Stimulated activated naive CD8-positive, alpha-beta T cell treated with anti-CD3 and anti-CD28 coated beads, Interleukin-15, amount 100 ng/mL, for 72 hours (primary cell): ENCODE measurements around the gene CLHC1.
"Not testable (repeated sequence)": the region's sequence is repeated elsewhere in the genome, so short reads cannot be mapped to it uniquely, and the experiment has no call there.

Experiments
- ATAC-seq: fragments of 150-1000 bp; cut with Tn5 transposase; 2 replicates; pipeline ENCODE4 v1.10.0; 2021; ENCODE audit warnings: mild to moderate bottlenecking, moderate library complexity
- DNase-seq, 2 donors: peaks; one replicate each; pipeline ENCODE4 v3.0.0; 2021 to 2022
- H3K27ac Mint-ChIP-seq, 2 donors: one replicate each; pipeline ENCODE4 v1.8.0; 2022; ENCODE audit warnings: mild to moderate bottlenecking in 2 of 2, mixed read lengths in 2 of 2, moderate library complexity in 2 of 2
- H3K27me3 Mint-ChIP-seq: one replicate; pipeline ENCODE4 v1.8.0; 2022; ENCODE audit warnings: mixed read lengths
- H3K4me1 Mint-ChIP-seq: one replicate; pipeline ENCODE4 v1.8.0; 2022; ENCODE audit warnings: mild to moderate bottlenecking, mixed read lengths
- H3K4me3 Mint-ChIP-seq, 2 donors: one replicate each; pipeline ENCODE4 v1.8.0; 2022; ENCODE audit warnings: mild to moderate bottlenecking in 2 of 2, mixed read lengths in 2 of 2, moderate library complexity in 1 of 2
- H3K9me3 Mint-ChIP-seq, 2 donors: one replicate each; pipeline ENCODE4 v1.8.0; 2022; ENCODE audit warnings: mixed read lengths in 2 of 2

Gene CLHC1

DNA sequence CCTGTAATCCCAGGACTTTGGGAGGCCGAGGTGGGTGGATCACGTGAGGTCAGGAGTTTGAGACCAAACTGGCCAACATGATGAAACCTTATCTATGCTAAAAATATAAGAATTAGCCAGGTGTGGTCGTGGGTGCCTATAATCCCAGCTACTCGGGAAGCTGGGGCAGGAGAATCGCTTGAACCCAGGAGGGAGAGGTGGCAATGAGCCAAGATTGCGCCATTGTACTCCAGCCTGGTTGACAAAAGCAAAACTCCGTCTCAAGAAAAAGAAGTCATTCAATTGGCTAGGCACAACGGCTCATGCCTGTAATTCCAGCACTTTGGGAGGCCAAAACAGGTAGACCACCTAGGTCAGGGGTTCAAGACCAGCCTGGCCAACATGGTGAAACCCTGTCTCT lies 9.5 kb upstream of the CLHC1 start:
- H3K27me3 Mint-ChIP-seq, DNase-seq, ATAC-seq, H3K4me3 Mint-ChIP-seq, H3K9me3 Mint-ChIP-seq, H3K4me1 Mint-ChIP-seq: not testable (repeated sequence)
- H3K27ac Mint-ChIP-seq, result peak overlapping the region in 1 of 2 donors; percentile 34

DNA sequence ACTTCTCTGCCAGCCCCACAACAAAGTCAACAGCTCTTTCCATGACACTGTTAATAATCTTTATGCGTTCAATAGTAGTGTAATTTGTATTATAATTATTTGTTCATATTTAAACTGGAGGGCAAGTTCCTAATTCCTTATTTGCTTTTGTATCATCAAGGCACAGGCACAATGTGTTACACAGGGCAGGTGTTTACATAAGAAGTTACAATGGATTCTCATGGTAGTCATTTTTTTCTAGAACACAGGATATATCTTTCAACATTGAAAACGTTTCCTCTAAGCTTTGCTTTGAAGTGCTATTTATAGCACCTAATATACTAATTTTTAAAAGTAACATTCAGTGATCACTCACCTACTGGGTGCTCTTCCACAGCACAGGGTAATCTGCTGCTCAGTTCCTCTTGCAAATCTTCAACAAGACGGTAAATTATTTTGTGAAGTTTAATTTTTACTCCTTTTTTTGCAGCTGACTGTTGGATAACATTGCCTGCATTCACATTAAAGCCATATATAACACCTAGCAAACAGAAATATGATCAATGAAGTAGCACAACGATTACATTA lies 7.6 kb upstream of the CLHC1 start:
- no peaks in the 10 kb centered on the region for H3K27me3 Mint-ChIP-seq
- no peak overlapping the region for H3K27ac Mint-ChIP-seq
- ATAC-seq (no peak), DNase-seq (no peak)
- H3K4me1 Mint-ChIP-seq, result peaks cover 8% of the 10 kb centered on the region
- H3K4me3 Mint-ChIP-seq, result no peak overlapping the region
- no peaks in the 10 kb centered on the region for H3K9me3 Mint-ChIP-seq

DNA sequence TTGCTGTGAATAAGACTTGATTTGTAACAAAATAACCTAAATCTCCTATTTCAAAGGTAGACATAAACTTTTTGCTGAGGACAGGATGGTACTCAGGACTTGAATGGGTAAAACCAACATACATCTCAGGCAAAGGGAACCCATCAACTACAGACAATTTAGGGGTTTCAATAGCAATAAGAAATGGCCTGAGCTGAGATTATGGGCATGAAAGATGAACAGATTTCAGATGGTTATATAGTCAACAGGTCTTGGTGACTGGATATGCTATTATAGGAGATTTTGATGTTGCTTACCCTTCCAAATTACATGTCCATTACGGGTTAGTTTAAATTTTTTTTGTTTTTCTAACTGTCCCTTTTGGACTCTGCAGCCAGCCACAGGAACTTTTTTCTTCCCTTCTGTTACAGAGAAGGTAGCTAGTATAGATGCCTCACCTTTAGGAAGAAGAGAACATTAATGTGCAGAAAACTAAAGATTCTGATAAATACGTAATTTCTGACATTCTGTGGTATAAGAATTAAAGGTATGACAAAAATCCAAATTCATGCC lies 5.0 kb upstream of the CLHC1 start:
- DNase-seq (no peak), ATAC-seq (no peak)
- H3K27me3 Mint-ChIP-seq, result no peaks in the 10 kb centered on the region
- H3K4me3 Mint-ChIP-seq, result no peak overlapping the region
- no peaks in the 10 kb centered on the region for H3K9me3 Mint-ChIP-seq
- no peak overlapping the region for H3K27ac Mint-ChIP-seq
- H3K4me1 Mint-ChIP-seq, result peaks cover 25% of the 10 kb centered on the region

DNA sequence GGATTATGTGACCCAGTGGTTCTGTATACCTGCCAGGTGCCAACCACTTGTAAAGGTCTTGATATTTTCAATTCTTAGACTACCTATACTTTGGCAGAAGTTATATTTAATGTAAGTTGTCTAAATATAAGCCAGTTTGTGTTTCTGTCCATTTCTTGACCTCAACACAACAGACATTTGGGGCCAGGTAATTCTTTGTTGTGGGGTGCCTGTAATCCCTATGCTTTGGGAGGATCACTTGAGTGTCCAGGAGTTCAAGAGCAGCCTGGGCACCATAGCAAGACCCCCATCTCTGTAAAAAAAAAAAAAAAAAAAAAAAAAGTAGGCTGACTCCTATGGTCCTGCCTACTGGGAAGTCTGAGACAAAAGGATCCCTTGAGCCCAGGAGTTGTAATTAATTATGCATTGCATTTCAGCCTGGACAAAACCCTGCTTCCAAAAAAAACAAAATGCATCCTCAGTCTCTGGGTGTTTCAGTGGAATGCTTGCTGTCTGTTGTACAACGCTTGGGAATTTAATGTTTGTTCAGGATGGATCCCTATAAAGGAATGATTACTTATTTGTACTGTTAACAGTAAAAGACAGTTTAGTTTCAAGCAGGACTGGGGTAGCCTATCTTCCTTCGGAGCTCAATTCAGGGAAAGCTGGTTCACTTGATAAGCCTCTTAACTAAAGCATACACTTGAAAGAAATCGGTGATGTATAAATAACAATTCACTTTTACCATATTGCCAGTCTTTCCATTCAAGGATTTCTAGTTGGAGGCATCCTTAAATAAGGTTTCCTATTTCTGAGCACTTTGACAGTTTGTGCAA lies 3.8 kb upstream of the CLHC1 start:
- Mint-ChIP-seq H3K27ac (peak overlapping the region in 1 of 2 donors; percentile 27), H3K4me1 (peaks cover 31% of the 10 kb centered on the region), H3K9me3 (no peaks in the 10 kb centered on the region), H3K27me3 (no peaks in the 10 kb centered on the region), H3K4me3 (peak overlapping the region in 1 of 2 donors; percentile 35)
- DNase-seq, result no peak
- ATAC-seq, result no peak

GRCh38 chr2:55233658-55233940 lies 1.5 kb upstream of the CLHC1 start:
- H3K9me3 Mint-ChIP-seq, result peaks cover 0 to 8% of the 10 kb centered on the region in 2 donors
- H3K4me3 Mint-ChIP-seq, result peak overlapping the region; percentile 96 to 98
- peaks cover 51% of the 10 kb centered on the region for H3K4me1 Mint-ChIP-seq
- H3K27me3 Mint-ChIP-seq, result no peaks in the 10 kb centered on the region
- DNase-seq, result no peak
- peak overlapping the region; percentile 99 for H3K27ac Mint-ChIP-seq
- no peak for ATAC-seq

GRCh38 chr2:55232863-55233657 lies 967 bp upstream of the CLHC1 start:
- H3K4me1 Mint-ChIP-seq, result peaks cover 57% of the 10 kb centered on the region
- H3K9me3 Mint-ChIP-seq, result peaks cover 0 to 8% of the 10 kb centered on the region in 2 donors
- peak overlapping the region; percentile 99 for H3K27ac Mint-ChIP-seq
- no peaks in the 10 kb centered on the region for H3K27me3 Mint-ChIP-seq
- DNase-seq, result peak; percentile 45 to 68
- ATAC-seq, result peak; percentile 73
- H3K4me3 Mint-ChIP-seq, result peak overlapping the region; percentile 96 to 98

GRCh38 chr2:55231546-55232083 lies 478 bp downstream of the CLHC1 start:
- no peaks in the 10 kb centered on the region for H3K27me3 Mint-ChIP-seq
- ATAC-seq (no peak), DNase-seq (no peak)
- H3K4me3 Mint-ChIP-seq, result peak overlapping the region; percentile 96 to 98
- peaks cover 0 to 8% of the 10 kb centered on the region in 2 donors for H3K9me3 Mint-ChIP-seq
- peak overlapping the region; percentile 99 for H3K27ac Mint-ChIP-seq
- H3K4me1 Mint-ChIP-seq, result peaks cover 64% of the 10 kb centered on the region

GRCh38 chr2:55230551-55230950 lies 1.5 kb downstream of the CLHC1 start:
- Mint-ChIP-seq H3K9me3 (peaks cover 0 to 8% of the 10 kb centered on the region in 2 donors), H3K4me3 (peak overlapping the region; percentile 96 to 98), H3K4me1 (peaks cover 66% of the 10 kb centered on the region), H3K27ac (peak overlapping the region in 1 of 2 donors; percentile 15), H3K27me3 (no peaks in the 10 kb centered on the region)
- ATAC-seq (no peak), DNase-seq (no peak)

GRCh38 chr2:55229221-55229620 lies 2.9 kb downstream of the CLHC1 start:
- Mint-ChIP-seq H3K27ac (no peak overlapping the region), H3K4me1 (peaks cover 55% of the 10 kb centered on the region), H3K9me3 (peaks cover 0 to 8% of the 10 kb centered on the region in 2 donors), H3K27me3 (no peaks in the 10 kb centered on the region), H3K4me3 (no peak overlapping the region)
- DNase-seq (no peak), ATAC-seq (no peak)

DNA sequence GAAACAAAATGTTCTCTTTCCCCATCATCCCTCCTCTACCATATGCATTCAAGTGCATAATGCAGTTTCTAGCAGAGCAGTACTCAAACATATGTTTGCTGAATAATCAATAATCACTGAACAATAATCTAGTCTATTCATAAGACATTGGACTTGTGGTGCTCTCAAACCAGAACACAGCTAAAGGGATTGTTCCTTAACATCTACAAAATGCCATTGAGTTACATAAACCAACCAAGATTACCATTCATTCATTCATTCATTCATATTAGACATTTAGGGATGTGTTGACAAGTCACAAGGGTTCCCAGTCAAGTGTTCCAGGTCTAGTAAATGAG lies 3.9 kb downstream of the CLHC1 start:
- H3K4me3 Mint-ChIP-seq, result peak overlapping the region; percentile 32 to 39
- no peak for DNase-seq
- peak overlapping the region in 1 of 2 donors; percentile 26 for H3K27ac Mint-ChIP-seq
- ATAC-seq, result no peak
- H3K4me1 Mint-ChIP-seq, result peaks cover 45% of the 10 kb centered on the region
- peaks cover 0 to 8% of the 10 kb centered on the region in 2 donors for H3K9me3 Mint-ChIP-seq
- no peaks in the 10 kb centered on the region for H3K27me3 Mint-ChIP-seq

DNA sequence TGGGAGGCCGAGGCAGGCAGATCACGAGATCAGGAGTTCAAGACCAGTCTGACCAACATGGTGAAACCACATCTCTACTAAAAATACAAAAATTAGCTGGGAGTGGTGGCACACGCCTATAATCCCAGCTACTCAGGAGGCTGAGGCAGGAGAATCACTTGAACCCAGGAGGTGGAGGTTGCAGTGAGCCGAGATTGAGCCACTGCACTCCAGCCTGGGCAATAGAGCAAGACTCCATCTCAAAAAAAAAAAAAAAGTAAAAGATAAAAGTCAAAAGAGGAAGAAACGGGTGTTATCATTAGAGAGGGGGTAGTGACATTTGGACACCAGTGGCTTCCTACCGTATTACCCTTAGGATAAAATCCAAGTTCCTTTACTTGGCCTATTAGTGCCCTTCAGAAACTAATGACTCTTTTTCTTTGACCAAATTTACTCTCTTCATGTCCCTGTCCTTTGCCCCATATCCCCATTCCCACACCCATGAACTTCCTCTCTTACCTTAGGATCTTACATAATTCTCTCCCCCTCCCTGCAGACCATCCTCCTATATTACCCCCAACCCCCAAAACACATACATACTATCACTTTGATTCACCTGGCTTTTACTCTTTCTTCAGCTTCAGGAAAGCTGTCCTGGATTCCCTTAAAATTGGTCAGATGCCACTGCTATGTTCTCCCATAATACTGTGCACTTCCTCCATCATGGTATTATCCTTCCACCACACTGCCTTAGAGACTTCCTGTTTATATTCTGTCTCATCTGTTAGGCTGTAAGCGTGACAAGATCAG lies 4.5 kb downstream of the CLHC1 start:
- ATAC-seq, H3K27me3 Mint-ChIP-seq, DNase-seq, H3K9me3 Mint-ChIP-seq: not testable (repeated sequence)
- peak overlapping the region; percentile 32 to 39 for H3K4me3 Mint-ChIP-seq
- peak overlapping the region; percentile 16 to 57 for H3K27ac Mint-ChIP-seq
- H3K4me1 Mint-ChIP-seq, result peaks cover 48% of the 10 kb centered on the region

DNA sequence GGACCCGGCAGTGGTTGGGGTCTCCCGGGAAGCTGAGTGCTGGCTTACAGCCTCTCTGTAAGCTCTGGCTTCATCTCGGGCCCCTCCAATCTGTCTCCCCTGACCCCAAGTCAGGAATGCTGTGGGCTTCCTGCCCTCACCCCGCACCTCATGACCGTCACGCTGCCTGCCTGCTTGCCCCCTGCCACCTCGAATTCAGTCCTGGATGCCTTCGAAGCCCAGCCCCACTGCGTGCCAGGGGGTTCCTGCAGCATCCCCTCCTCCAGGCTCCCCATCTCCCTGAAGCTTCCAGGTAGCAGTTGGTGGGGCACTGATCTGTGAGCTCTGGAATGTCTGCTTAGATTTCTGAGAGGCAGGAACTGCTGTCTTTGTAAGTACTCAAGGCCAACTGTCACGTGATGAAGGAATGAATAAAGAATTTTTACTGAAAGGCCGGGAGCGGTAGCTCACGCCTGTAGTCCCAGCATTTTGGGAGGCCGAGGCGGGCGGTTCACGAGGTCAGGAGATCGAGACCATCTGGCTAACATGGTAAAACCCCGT lies 6.5 kb downstream of the CLHC1 start:
- Mint-ChIP-seq H3K4me3 (peak overlapping the region in 1 of 2 donors; percentile 4), H3K9me3 (peaks cover 0 to 5% of the 10 kb centered on the region in 2 donors), H3K4me1 (peaks cover 56% of the 10 kb centered on the region), H3K27ac (no peak overlapping the region), H3K27me3 (no peaks in the 10 kb centered on the region)
- DNase-seq (no peak), ATAC-seq (no peak)

DNA sequence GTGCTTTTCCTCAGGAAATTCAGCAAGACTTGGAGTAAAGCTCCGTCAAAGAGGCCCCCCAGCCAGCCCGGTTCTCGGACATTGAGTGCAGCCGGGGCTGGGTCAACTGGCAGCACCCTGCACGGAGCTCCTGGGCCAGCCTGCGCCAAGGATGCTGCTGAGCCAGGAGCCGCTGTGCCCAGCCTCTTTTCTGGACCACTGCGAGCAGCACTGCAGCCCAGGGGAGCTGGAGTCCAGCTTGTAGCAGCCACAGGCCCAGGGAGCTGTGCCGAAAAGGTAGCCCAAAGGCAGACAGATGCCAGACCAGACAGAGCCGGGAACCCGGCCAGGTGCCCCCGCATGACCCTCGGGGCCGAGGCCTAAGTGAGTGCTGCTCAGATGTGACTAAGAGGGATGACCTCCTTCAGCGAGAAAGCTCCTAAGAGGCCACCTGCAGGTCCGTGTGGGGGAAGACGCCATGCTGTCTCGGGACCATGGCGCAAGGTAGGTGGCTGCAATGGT lies 7.3 kb downstream of the CLHC1 start:
- Mint-ChIP-seq H3K9me3 (no peaks in the 10 kb centered on the region), H3K27ac (no peak overlapping the region), H3K27me3 (no peaks in the 10 kb centered on the region)

DNA sequence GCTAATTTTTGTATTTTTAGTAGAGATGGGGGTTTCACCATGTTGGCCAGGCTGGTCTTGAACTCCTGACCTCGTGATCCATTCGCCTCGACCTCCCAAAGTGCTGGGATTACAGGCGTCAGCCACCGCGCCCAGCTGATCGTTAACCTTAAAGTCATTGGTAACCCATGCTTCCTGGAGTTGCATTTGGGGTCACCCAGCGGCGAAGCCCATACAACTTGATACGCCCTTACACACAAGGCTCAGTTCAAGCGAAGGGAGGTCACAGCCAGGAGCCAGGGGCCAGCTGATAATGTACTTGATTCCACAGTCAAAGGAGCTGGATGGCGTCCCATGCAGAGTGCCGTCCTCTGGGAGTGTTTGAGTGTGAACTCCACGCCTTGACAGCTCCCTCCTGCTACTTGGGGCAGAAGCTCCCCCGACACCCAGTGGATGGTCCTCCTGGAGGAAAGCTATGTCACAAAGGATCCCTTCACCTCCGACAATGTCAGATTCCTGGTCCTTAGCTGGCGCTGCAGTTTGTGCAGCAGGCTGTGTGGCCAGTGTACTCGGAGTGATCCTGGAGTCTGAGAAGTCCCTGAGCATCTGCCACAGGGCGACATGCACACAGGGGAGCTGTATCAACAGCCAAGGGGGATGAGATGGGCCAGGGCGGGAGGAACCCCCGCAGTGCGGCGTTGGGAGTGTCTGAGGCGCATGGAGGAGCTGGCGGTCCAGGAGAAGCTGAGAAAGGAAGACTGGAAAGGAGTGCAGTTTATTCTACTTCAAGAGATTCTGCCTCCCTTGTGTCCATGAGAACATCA lies 7.9 kb downstream of the CLHC1 start:
- H3K27me3 Mint-ChIP-seq, result no peaks in the 10 kb centered on the region
- peak overlapping the region; percentile 80 to 84 for H3K27ac Mint-ChIP-seq
- H3K9me3 Mint-ChIP-seq, result no peaks in the 10 kb centered on the region
- no peak for DNase-seq
- H3K4me1 Mint-ChIP-seq, result peaks cover 50% of the 10 kb centered on the region
- peak overlapping the region; percentile 79 to 83 for H3K4me3 Mint-ChIP-seq
- ATAC-seq, result no peak

More for the DNA sequence above, 7.3 kb downstream of the CLHC1 start:
- peaks cover 54% of the 10 kb centered on the region for H3K4me1 Mint-ChIP-seq
- ATAC-seq, result no peak
- H3K4me3 Mint-ChIP-seq, result no peak overlapping the region
- no peak for DNase-seq
